Measurements from ENCODE around the gene OR5K4.

The OR5K4 gene, protein sequence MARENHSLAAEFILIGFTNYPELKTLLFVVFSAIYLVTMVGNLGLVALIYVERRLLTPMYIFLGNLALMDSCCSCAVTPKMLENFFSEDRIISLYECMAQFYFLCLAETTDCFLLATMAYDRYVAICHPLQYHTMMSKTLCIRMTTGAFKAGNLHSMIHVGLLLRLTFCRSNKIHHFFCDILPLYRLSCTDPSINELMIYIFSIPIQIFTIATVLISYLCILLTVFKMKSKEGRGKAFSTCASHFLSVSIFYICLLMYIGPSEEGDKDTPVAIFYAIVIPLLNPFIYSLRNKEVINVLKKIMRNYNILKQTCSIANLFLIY

GRCh38 chr3:98353554-98353953, at the start of gene OR5K4:
Gene OR5K4, plus strand, starts transcription at chr3:98353854. Its CDS starts 0 bp downstream, at chr3:98353854.
- no peak for DNase-seq

GRCh38 chr3:98322101-98322500, 31.6 kb upstream of the OR5K4 start:
- no peak for DNase-seq

DNA sequence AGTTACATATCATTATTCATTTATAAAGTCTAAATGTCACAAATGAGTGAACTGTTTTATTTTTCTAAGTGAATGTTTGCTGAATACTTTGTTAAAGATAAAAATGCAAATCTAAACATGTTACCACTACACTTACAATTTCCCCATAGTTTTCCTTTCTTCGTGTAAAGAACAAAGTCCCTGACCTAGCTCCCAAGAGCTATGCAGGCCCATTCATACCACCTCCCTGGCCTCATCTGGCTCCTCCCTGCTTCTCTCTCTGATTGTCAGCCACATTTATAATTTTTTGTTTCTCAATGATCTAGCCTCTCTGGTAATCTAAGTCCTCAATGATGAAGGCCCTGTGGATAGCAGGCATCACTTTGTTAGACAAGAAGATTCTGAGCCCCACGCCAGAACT, 31.0 kb upstream of the OR5K4 start:
- DNase-seq: no peak

DNA sequence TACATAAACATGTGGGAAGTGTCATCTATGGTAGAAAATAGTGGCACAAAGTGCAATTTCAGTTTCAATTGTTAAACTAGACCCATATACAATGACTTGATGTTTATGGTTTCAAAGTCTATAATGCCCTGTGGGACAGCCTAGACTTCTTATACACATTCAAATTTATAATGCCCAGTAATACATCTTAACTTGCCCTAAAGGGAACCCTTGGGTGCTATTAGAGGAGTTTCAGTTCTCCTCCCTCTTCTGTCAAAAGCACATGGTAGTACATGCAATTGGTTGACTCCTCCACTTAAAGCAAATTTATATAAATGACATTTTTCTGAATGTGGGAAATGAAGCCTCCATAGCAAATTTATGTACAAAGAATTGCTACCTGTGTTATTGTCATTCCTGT, 30.2 kb upstream of the OR5K4 start:
- no peak for DNase-seq

DNA sequence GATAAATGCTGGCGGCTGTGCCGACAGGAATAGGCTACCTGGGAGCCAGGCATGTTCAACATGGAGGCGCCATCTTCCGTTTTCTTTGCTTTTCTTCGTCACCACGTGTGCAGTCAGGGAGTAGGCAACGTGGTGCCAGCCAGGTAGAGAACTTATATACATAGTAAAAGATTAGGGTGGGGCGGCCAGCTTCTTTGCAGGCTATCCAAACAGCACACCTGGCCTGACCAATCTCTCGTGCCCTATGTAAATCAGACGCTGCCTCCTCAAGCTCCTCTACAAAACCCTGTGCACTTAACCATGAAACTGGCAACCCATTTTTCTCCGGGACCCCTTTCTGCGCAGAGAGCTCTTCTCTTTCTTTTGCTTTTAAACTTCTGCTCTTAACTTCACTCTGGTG, 28.6 kb upstream of the OR5K4 start:
- DNase-seq: no peak

DNA sequence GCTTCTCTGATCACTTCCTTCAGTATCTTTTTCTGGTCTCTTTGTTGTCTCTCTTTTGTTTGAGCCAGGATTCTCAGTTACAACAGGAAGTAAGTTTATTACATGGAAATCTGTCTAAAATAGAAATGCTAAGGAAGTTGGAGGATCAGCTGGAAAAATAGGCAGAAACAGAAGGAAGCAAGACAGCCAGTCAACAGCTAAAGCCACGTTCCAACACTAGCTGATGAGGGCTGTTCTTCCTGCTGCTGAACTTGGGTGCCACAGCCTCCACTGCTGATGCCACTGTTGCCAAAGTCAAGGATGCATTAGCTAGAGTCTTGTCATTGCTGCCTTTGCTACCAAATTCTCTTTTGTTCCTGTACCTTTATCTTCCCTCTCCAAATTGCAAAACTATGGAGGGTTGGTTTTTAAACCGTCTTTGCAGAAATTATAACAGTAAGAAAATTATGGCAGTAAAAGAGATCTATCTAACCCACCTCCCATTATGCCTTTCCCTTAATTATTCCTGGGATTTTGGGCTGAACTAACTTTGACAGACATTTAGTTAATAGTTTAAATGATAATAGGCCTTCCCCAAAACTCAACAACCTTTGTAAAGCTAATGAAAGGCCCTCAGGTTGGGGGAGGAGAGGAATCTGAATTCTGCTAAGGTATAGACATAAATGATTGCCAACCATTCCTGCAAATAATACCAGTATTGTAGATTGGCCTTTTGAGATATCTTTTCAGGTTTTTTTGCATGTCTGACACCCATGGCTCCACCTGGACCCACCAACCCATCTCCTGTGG, 27.4 kb upstream of the OR5K4 start:
- DNase-seq: no peak

- no peak for DNase-seq
Measured at GRCh38 chr3:98326945-98327344, 26.7 kb upstream of the OR5K4 start.

DNA sequence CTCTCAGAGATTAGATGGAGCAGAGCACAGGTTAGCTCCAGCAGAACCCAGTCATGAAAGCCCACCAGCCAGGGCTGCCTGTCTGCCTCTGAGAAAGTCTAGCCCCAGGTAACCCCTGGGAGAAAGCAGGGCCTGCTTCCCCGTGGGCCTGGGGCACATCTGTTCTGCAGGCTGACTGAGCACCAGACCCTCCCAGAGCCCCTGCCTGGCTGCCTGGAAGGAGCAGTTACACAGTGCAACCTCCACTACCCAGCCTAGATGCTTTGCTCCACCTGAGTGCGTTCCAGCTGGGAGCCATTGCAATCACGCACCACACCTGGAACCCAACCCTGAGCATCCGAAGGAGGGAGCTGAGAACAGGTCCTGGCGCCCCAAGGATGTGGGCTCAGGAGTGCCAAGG, 24.7 kb upstream of the OR5K4 start:
- no peak for DNase-seq

DNA sequence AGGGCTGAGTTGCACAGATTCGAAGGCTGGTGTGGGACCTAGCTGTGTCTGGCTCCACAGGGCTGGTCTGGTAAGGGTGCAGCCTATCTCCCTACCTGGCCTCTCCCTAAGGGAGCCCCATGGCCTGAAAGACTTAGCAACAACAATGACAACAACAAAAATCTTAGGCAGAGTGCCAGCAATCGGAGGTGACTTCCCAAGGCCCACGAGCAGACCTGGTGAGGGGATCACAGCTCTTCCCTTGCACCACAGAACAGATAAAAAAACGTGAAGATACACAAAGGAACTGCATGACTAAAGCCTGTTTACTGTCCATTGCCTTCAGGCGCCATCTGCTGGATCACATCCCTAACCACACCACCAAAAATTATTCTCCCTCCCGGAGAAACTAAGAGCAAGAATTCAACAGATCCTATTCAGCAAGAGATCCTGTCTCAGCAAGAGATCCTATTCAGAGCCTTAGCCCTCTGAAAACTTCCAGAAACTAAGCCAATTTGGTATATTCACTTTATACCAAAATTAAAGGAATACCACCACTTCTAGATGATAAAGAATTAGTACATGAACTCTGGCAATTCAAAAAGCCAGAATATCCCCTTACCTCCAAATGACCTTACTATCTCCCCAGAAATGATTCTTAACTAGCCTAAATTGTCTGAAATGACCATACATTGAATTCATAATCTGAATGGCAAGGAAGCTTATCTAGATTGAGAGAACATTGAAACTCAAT, 24.1 kb upstream of the OR5K4 start:
- peak; percentile 34 for DNase-seq

GRCh38 chr3:98331329-98331728, 22.3 kb upstream of the OR5K4 start:
- no peak for DNase-seq

GRCh38 chr3:98333989-98334606, 19.6 kb upstream of the OR5K4 start:
- no peak for DNase-seq

GRCh38 chr3:98339031-98339430, 14.6 kb upstream of the OR5K4 start:
- no peak for DNase-seq

GRCh38 chr3:98341758-98342157, 11.9 kb upstream of the OR5K4 start:
- DNase-seq: no peak

DNA sequence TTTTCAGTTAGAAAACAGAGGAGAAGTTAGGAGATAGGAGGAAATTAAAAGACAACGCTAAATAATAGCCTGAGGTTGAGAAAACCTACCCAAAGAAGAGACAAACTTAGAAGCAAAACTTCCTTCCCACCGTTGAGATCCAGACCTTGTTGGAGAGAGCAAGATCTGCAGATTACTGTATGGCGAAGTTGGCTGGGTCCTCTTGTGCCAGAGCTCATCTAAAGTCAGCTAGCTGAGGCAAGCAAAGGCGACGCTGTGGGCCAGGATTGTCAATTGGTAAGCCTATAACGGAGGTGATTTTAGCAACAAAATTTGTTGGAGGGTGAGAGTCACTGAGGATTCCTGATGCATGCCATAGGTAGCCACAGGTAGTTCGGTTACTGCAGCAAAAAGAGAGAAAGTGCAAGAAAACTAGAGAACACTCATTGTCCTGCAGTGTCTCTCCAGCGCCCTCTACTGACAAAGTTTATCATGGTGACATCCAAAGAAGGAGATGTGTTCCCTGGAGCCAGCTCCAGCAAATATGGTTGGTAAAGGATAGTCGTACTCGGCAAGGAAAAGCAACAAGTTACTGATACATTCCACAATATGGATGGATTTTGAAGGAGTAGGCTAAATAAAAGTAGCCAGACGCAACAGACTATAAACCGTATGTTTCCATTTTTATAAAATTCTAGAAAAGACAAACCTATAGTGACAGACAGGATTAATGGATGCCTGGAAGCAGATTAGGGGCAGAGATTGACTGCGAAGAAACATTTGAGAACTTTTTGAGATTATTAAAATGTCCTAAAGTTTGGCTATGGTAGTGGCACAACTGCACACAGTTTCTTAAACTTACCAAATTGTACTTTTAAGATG, 9.8 kb upstream of the OR5K4 start:
- no peak for DNase-seq

DNA sequence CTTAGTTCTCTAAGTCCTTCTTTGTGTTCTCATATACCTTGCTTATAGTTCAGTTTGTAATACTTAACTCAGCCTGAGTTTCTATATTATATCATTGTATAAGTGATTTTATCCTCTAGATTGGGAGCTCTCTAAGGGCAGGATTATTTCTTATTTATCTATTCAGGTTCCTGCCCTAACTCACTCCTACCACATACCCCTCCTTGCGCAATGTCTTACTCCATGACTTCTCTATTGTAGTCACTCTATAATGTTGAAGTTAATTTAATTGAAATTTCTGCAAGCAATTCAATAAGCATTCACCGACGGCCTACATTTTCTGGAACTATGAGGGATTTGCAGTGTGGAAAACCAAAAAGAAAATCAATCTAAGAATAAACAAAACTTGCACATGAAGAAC, 3.6 kb upstream of the OR5K4 start:
- DNase-seq: no peak

- DNase-seq: no peak
Measured at GRCh38 chr3:98359250-98359649, 5.6 kb downstream of the OR5K4 start.

GRCh38 chr3:98359993-98360675, 6.5 kb downstream of the OR5K4 start:
- no peak for DNase-seq

DNA sequence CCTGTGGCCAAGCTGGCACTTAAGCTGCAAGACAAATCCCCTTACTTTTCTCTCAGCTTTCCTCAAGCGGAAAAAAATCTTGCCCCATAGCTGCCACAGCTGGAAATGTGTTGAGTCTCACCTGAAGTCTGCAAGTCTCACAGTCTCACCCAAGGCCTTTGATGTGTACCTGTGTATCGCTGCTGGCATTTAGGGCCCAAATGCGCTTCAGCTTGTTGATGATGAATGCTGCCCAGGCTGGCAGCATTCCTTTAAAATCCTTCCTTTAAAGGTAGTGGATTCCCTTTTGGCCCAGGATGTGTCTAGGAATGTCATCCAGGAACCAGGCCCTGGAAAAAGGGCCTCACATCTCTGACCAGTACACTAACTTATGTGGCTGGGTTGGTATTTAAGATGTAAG, 7.0 kb downstream of the OR5K4 start:
- no peak for DNase-seq

- no peak for DNase-seq
Measured at GRCh38 chr3:98361289-98361688, 7.6 kb downstream of the OR5K4 start.

GRCh38 chr3:98367464-98368246, 14.0 kb downstream of the OR5K4 start:
- DNase-seq: no peak

DNA sequence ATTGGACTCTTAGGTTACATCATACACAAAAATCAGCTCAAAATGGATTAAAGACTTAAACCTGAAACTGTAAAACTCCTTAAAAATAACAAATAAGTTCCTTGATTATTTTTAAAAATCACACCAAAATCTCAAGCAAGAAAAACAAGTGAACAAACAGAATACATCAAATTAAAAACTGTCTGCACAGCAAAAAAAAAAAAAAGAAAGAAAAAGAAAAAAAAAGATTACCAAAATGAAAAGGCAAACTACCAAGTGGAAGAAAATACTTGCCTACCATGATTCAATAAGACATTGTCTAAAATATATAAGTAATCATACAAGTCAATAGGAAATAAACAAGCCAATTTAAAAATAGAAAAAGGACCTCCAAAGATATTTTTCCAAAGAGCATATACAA, 17.5 kb downstream of the OR5K4 start:
- DNase-seq: no peak

Measured in left hindlimb (tissue), 1 donor.